Neural crest cell (in vitro differentiated cells): Measurements from ENCODE around the gene STAT3. TPM values are rescaled to one million over a fixed set of nuclear protein-coding genes. Genes with fewer than 3 reads are reported as not detected.
"Not testable (repeated sequence)": the region's sequence is repeated elsewhere in the genome, so short reads cannot be mapped to it uniquely, and the experiment has no call there.

Source experiments
- DNase-seq: peaks from one replicate; pipeline ENCODE4 v3.0.0; 2021; ENCODE audit warnings: low read depth, mixed read lengths, low spot score
- H3K27ac Mint-ChIP-seq: one replicate; pipeline ENCODE4 v1.8.0; 2021; ENCODE audit warnings: mild to moderate bottlenecking, mixed read lengths; ENCODE audit not compliant: unreplicated experiment
- H3K27me3 Mint-ChIP-seq: 2 replicates; pipeline ENCODE4 v1.8.0; 2021; ENCODE audit warnings: low read depth, mild to moderate bottlenecking, mixed read lengths
- H3K36me3 Mint-ChIP-seq: 2 replicates; pipeline ENCODE4 v1.8.0; 2021; ENCODE audit warnings: low read depth, mild to moderate bottlenecking, mixed read lengths
- H3K4me1 Mint-ChIP-seq: 2 replicates; pipeline ENCODE4 v1.8.0; 2021; ENCODE audit warnings: mixed read lengths
- H3K4me3 Mint-ChIP-seq: one replicate; pipeline ENCODE4 v1.8.0; 2021; ENCODE audit warnings: mild to moderate bottlenecking, mixed read lengths
- H3K9me3 Mint-ChIP-seq: 2 replicates; pipeline ENCODE4 v1.8.0; 2021; ENCODE audit warnings: mixed read lengths
- total RNA-seq: library from RNA; stranded (reverse); gene quantifications from 2 replicates; pipeline ENCODE4 v1.2.1, GENCODE V29; 2021
- TF ChIP-seq, protein P1 (sequence below): fragments of 200-600 bp; sonication (generic); conservative IDR thresholded peaks from 2 replicates; pipeline ENCODE4 v1.5.0; 2021; ENCODE audit warnings: antibody characterized with exemption, mild to moderate bottlenecking

STAT3 gene
- total RNA-seq, 1 donor from 2014 or later, result 40.9 TPM

GRCh38 chr17:42297775-42298174, 90.5 kb downstream of the STAT3 start:
- H3K27me3 Mint-ChIP-seq, DNase-seq, H3K36me3 Mint-ChIP-seq, H3K27ac Mint-ChIP-seq, H3K9me3 Mint-ChIP-seq, H3K4me1 Mint-ChIP-seq, H3K4me3 Mint-ChIP-seq: not testable (repeated sequence)

- no peak for DNase-seq
- TF ChIP-seq, protein P1, sequence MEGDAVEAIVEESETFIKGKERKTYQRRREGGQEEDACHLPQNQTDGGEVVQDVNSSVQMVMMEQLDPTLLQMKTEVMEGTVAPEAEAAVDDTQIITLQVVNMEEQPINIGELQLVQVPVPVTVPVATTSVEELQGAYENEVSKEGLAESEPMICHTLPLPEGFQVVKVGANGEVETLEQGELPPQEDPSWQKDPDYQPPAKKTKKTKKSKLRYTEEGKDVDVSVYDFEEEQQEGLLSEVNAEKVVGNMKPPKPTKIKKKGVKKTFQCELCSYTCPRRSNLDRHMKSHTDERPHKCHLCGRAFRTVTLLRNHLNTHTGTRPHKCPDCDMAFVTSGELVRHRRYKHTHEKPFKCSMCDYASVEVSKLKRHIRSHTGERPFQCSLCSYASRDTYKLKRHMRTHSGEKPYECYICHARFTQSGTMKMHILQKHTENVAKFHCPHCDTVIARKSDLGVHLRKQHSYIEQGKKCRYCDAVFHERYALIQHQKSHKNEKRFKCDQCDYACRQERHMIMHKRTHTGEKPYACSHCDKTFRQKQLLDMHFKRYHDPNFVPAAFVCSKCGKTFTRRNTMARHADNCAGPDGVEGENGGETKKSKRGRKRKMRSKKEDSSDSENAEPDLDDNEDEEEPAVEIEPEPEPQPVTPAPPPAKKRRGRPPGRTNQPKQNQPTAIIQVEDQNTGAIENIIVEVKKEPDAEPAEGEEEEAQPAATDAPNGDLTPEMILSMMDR, result no peak
- Mint-ChIP-seq H3K27me3 (peaks cover 3% of the 10 kb centered on the region), H3K27ac (peak overlapping the region; percentile 50), H3K4me3 (no peak overlapping the region), H3K4me1 (peaks cover 5% of the 10 kb centered on the region), H3K36me3 (no peaks in the 10 kb centered on the region), H3K9me3 (no peaks in the 10 kb centered on the region)
These were observed 92.2 kb downstream of the STAT3 start for GRCh38 chr17:42296012-42296411.

- Mint-ChIP-seq H3K4me1 (peaks cover 5% of the 10 kb centered on the region), H3K27me3 (peaks cover 9% of the 10 kb centered on the region), H3K4me3 (no peak overlapping the region), H3K27ac (peak overlapping the region; percentile 5), H3K36me3 (no peaks in the 10 kb centered on the region), H3K9me3 (no peaks in the 10 kb centered on the region)
- DNase-seq, result no peak
- TF ChIP-seq, protein P1, result no peak
These were observed 93.5 kb downstream of the STAT3 start for GRCh38 chr17:42294469-42295398.

DNA sequence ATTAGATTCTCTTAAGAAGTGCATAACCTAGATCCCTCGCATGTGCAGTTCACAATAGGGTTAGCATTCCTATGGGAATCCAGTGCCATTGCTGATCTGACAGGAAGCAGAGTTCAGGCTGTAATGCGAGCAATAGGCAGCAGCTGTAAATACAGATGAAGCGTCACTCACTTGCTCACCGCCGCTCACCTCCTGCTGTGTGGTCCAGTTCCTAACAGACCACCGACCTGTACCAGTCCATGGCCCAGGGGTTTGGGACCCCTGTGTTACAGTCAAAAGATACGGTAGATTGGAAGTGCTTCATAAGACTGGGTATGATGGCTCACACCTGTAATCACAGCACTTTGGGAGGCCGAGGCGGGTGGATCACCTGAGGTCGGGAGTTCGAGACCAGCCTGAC, 97.1 kb downstream of the STAT3 start:
- Mint-ChIP-seq H3K27me3 (peaks cover 34% of the 10 kb centered on the region), H3K4me3 (no peak overlapping the region), H3K4me1 (peaks cover 17% of the 10 kb centered on the region), H3K36me3 (no peaks in the 10 kb centered on the region), H3K27ac (no peak overlapping the region), H3K9me3 (no peaks in the 10 kb centered on the region)
- no peak for DNase-seq
- TF ChIP-seq, protein P1, result no peak

GRCh38 chr17:42290577-42290976, 97.7 kb downstream of the STAT3 start:
- no peak overlapping the region for H3K27ac Mint-ChIP-seq
- H3K36me3 Mint-ChIP-seq, result no peaks in the 10 kb centered on the region
- DNase-seq, result no peak
- no peaks in the 10 kb centered on the region for H3K9me3 Mint-ChIP-seq
- H3K4me1 Mint-ChIP-seq, result peaks cover 17% of the 10 kb centered on the region
- TF ChIP-seq, protein P1, result no peak
- H3K4me3 Mint-ChIP-seq, result no peak overlapping the region
- H3K27me3 Mint-ChIP-seq, result peaks cover 39% of the 10 kb centered on the region

DNA sequence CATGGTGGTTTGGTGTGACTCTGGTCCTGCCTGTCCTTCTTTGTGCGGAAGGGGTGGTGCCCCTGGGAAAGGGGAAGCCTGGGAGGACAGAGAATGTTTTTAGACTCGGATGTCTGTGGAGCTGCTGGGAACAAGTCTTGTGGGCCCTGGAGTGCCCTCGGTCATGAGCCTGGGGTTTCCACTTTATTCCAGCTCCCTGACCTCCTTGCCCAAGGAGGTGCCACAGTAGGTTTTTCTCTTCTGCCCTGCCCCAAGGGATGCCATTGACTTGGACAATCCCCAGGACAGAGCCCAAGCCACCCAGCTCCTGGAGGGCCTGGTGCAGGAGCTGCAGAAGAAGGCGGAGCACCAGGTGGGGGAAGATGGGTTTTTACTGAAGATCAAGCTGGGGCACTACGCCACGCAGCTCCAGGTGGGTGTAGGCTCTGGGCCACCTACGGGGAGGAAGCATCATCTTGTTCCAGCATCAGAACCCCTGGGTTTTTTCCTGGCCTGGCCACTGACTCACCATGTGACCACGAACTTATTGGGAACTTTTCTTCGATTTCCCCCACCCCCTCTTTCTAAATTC, 98.5 kb downstream of the STAT3 start:
- DNase-seq, result no peak
- H3K36me3 Mint-ChIP-seq, result no peaks in the 10 kb centered on the region
- TF ChIP-seq, protein P1, result no peak
- peaks cover 39% of the 10 kb centered on the region for H3K27me3 Mint-ChIP-seq
- peak overlapping the region; percentile 75 for H3K4me3 Mint-ChIP-seq
- H3K4me1 Mint-ChIP-seq, result peaks cover 17% of the 10 kb centered on the region
- H3K27ac Mint-ChIP-seq, result no peak overlapping the region
- no peaks in the 10 kb centered on the region for H3K9me3 Mint-ChIP-seq
